ENCODE data around the gene VSIG10L2.

The VSIG10L2 gene

GRCh38 chr11:125929445-125930075 is 16.3 kb upstream of the VSIG10L2 start:
- DNase-seq (ENCODE audit: low read depth) = no peak

GRCh38 chr11:125930076-125930450 is 15.8 kb upstream of the VSIG10L2 start:
- no peak for DNase-seq (ENCODE audit: low read depth)

- DNase-seq (ENCODE audit: low read depth) = no peak
Observed at GRCh38 chr11:125931116-125931515, 14.7 kb upstream of the VSIG10L2 start.

GRCh38 chr11:125931668-125932067 is 14.2 kb upstream of the VSIG10L2 start:
- DNase-seq (ENCODE audit: low read depth) = no peak

GRCh38 chr11:125932301-125932700 is 13.5 kb upstream of the VSIG10L2 start:
- no peak for DNase-seq (ENCODE audit: low read depth)

- peak; percentile 29 for DNase-seq (ENCODE audit: low read depth)
Observed at GRCh38 chr11:125933030-125933813, 12.6 kb upstream of the VSIG10L2 start.

- DNase-seq (ENCODE audit: low read depth) = no peak
Observed at GRCh38 chr11:125934473-125934872, 11.4 kb upstream of the VSIG10L2 start.

GRCh38 chr11:125935056-125935455 is 10.8 kb upstream of the VSIG10L2 start:
- no peak for DNase-seq (ENCODE audit: low read depth)

GRCh38 chr11:125935618-125936199 is 10.1 kb upstream of the VSIG10L2 start:
- no peak for DNase-seq (ENCODE audit: low read depth)

GRCh38 chr11:125938418-125938817 is 7.4 kb upstream of the VSIG10L2 start:
- no peak for DNase-seq (ENCODE audit: low read depth)

- DNase-seq (ENCODE audit: low read depth) = no peak
Observed at GRCh38 chr11:125939081-125939521, 6.7 kb upstream of the VSIG10L2 start.

GRCh38 chr11:125940145-125940544 is 5.7 kb upstream of the VSIG10L2 start:
- no peak for DNase-seq (ENCODE audit: low read depth)

- DNase-seq (ENCODE audit: low read depth) = no peak
Observed at GRCh38 chr11:125941267-125941618, 4.6 kb upstream of the VSIG10L2 start.

GRCh38 chr11:125941619-125942611 is 3.9 kb upstream of the VSIG10L2 start:
- no peak for DNase-seq (ENCODE audit: low read depth)

GRCh38 chr11:125942771-125943428 is 2.9 kb upstream of the VSIG10L2 start:
- DNase-seq (ENCODE audit: low read depth) = no peak

- DNase-seq (ENCODE audit: low read depth) = no peak
Observed at GRCh38 chr11:125943661-125944349, 2.0 kb upstream of the VSIG10L2 start.

GRCh38 chr11:125944350-125945010 is 1.4 kb upstream of the VSIG10L2 start:
- DNase-seq (ENCODE audit: low read depth) = no peak

GRCh38 chr11:125945011-125945796 is 640 bp upstream of the VSIG10L2 start:
- no peak for DNase-seq (ENCODE audit: low read depth)

GRCh38 chr11:125946712-125947418 is 1.0 kb downstream of the VSIG10L2 start:
- DNase-seq (ENCODE audit: low read depth) = no peak

All from stimulated activated CD8-positive, alpha-beta memory T cell treated with anti-CD3 and anti-CD28 coated beads, Interleukin-4, amount 100 ng/mL, for 24 hours (primary cell).